Muscle layer of duodenum (tissue), 2 donors: ENCODE measurements around the gene FXYD4.

ENCODE experiments used
- H3K27ac ChIP-seq: one replicate; pipeline ENCODE4 v1.7.0; 2013; ENCODE audit warnings: mild to moderate bottlenecking, low read length
- H3K27me3 ChIP-seq: one replicate; pipeline ENCODE4 v1.7.0; 2013; ENCODE audit warnings: low read depth, mild to moderate bottlenecking, control low read depth, low read length
- H3K36me3 ChIP-seq, 2 donors: one replicate each; pipeline ENCODE4 v1.7.0; 2013; ENCODE audit warnings: low read length in 2 of 2, control low read depth in 1 of 2, mild to moderate bottlenecking in 1 of 2; ENCODE audit not compliant: insufficient read depth in 2 of 2, control insufficient read depth in 1 of 2
- H3K4me1 ChIP-seq, 2 donors: one replicate each; pipeline ENCODE4 v1.7.0; 2013; ENCODE audit warnings: low read length in 2 of 2, mild to moderate bottlenecking in 2 of 2, control low read depth in 1 of 2, moderate library complexity in 1 of 2; ENCODE audit not compliant: insufficient read depth in 2 of 2, control insufficient read depth in 1 of 2
- H3K4me3 ChIP-seq, 2 donors: one replicate each; pipeline ENCODE4 v1.7.0; 2013; ENCODE audit warnings: low read length in 2 of 2, low read depth in 1 of 2, mild to moderate bottlenecking in 1 of 2
- H3K9me3 ChIP-seq, 2 donors: one replicate each; pipeline ENCODE4 v1.7.0; 2013; ENCODE audit warnings: low read length in 2 of 2, control low read depth in 1 of 2, mild to moderate bottlenecking in 1 of 2; ENCODE audit not compliant: control insufficient read depth in 1 of 2
- donor health status: healthy.

Gene FXYD4

GRCh38 chr10:43399320-43400310 lies 28.2 kb downstream of the FXYD4 start:
- Histone ChIP-seq H3K36me3 (peaks cover 0 to 10% of the 10 kb centered on the region in 2 donors), H3K27me3 (no peaks in the 10 kb centered on the region), H3K4me3 (no peak overlapping the region), H3K4me1 (peaks cover 8 to 69% of the 10 kb centered on the region in 2 donors), H3K27ac (peak overlapping the region; percentile 6), H3K9me3 (no peaks in the 10 kb centered on the region)

DNA sequence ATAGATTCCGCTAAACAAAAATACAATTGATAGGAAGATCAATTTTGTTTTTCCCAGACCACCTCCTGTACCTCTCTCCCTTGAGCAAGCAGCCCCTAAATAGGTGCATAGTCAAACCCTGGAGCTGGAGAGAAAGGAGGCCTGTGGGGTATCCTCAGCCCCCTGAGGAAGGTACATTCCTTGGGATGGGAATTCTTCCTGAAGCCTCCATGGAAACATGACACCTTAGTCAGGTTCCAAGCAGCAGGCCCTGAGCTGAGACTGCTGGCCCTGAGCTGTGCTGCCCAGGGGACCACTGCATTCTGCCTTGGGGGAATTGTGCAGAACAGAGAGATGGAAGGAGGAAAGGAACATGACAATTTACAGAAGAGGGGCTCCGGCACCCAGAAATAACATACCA lies 30.2 kb downstream of the FXYD4 start:
- Histone ChIP-seq H3K36me3 (peaks cover 0 to 8% of the 10 kb centered on the region in 2 donors), H3K27ac (no peak overlapping the region), H3K4me1 (peaks cover 14 to 70% of the 10 kb centered on the region in 2 donors)

DNA sequence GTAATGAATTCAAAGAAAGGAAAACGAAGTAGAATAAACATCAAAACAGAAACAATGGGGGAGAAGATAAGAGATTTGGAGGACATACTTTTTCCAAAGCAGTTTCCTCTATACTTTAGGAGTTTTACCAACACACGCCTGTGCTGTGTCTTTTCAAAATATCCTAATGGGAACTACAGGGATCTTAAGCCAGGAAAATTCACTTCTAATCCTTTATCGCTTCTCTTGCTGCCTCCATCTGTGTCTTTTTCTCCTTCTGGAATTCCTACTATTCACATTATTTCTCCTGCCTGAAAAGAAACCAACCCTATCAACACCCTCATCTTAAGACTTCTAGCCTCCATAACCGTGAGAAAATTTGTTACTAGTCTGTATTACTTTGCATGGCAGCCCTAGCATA lies 30.7 kb downstream of the FXYD4 start:
- H3K27ac ChIP-seq: no peak overlapping the region
- no peak overlapping the region for H3K4me3 ChIP-seq
- H3K27me3 ChIP-seq: no peaks in the 10 kb centered on the region
- H3K4me1 ChIP-seq: peaks cover 14 to 70% of the 10 kb centered on the region in 2 donors
- H3K36me3 ChIP-seq: peaks cover under 1 to 8% of the 10 kb centered on the region in 2 donors
- H3K9me3 ChIP-seq: no peaks in the 10 kb centered on the region

More for the DNA sequence above, 30.2 kb downstream of the FXYD4 start:
- no peaks in the 10 kb centered on the region for H3K27me3 ChIP-seq
- no peak overlapping the region for H3K4me3 ChIP-seq
- H3K9me3 ChIP-seq: no peaks in the 10 kb centered on the region

DNA sequence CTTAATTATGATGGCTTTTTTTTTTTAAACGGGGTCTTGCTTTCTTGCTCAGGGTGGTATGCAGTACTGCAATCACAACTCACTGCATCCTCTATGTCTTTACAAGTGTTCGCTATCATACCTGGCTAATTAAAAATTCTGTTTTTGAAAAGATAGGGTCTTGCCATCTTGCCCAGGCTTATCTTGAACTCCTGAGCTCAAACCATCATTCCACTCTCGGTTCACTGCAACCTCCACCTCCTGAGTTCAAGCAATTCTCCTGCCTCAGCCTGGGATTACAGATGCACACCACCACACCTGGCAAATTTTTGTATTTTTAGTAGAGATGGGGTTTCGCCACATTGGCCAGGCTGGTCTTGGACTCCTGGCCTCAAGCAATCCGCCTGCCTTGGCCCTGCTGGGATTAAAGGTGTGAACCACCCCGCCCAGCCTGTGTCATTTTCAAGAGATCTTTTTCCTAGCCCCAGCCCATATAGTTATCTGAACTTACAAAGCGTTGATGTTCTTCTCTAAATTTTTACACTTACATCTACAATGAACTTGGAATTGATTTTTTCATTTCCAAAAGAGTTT lies 31.5 kb downstream of the FXYD4 start:
- Histone ChIP-seq H3K27me3 (no peaks in the 10 kb centered on the region), H3K9me3 (no peaks in the 10 kb centered on the region), H3K36me3 (peaks cover 5 to 8% of the 10 kb centered on the region in 2 donors), H3K4me1 (peaks cover 14 to 64% of the 10 kb centered on the region in 2 donors), H3K27ac (peak overlapping the region; percentile 25), H3K4me3 (no peak overlapping the region)

- H3K27ac ChIP-seq: no peak overlapping the region
- peaks cover 5 to 8% of the 10 kb centered on the region in 2 donors for H3K36me3 ChIP-seq
- peak overlapping the region in 1 of 2 donors; percentile 45 for H3K4me3 ChIP-seq
- peaks cover 10 to 54% of the 10 kb centered on the region in 2 donors for H3K4me1 ChIP-seq
- H3K27me3 ChIP-seq: no peaks in the 10 kb centered on the region
- no peaks in the 10 kb centered on the region for H3K9me3 ChIP-seq
Measured at GRCh38 chr10:43403911-43404703, 32.7 kb downstream of the FXYD4 start.

DNA sequence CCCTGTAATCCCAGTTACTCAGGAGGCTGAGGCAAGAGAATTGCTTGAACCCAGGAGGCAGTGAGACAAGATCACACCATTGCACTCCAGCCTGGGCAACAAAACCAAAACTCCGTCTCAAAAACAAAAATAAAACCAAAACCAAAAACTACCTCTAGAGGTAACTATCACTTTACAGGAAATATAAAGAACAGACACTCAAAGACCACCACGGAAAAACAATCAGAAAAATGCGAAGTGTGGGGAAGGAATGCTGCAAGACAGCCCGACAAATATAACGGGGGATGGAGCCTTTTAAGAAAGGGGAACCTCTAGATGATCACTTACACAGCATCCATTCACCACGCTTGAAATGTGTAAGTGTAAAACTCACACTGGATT lies 33.3 kb downstream of the FXYD4 start:
- peak overlapping the region in 1 of 2 donors; percentile 45 for H3K4me3 ChIP-seq
- peak overlapping the region; percentile 49 for H3K27ac ChIP-seq
- H3K27me3 ChIP-seq: no peaks in the 10 kb centered on the region
- H3K36me3 ChIP-seq: peaks cover 3 to 5% of the 10 kb centered on the region in 2 donors
- H3K4me1 ChIP-seq: peaks cover 10 to 48% of the 10 kb centered on the region in 2 donors
- no peaks in the 10 kb centered on the region for H3K9me3 ChIP-seq

- Histone ChIP-seq H3K27ac (peak overlapping the region; percentile 97), H3K4me1 (peaks cover 10 to 39% of the 10 kb centered on the region in 2 donors), H3K36me3 (peaks cover 0 to 5% of the 10 kb centered on the region in 2 donors)
Measured at GRCh38 chr10:43407148-43407575, 35.7 kb downstream of the FXYD4 start.

DNA sequence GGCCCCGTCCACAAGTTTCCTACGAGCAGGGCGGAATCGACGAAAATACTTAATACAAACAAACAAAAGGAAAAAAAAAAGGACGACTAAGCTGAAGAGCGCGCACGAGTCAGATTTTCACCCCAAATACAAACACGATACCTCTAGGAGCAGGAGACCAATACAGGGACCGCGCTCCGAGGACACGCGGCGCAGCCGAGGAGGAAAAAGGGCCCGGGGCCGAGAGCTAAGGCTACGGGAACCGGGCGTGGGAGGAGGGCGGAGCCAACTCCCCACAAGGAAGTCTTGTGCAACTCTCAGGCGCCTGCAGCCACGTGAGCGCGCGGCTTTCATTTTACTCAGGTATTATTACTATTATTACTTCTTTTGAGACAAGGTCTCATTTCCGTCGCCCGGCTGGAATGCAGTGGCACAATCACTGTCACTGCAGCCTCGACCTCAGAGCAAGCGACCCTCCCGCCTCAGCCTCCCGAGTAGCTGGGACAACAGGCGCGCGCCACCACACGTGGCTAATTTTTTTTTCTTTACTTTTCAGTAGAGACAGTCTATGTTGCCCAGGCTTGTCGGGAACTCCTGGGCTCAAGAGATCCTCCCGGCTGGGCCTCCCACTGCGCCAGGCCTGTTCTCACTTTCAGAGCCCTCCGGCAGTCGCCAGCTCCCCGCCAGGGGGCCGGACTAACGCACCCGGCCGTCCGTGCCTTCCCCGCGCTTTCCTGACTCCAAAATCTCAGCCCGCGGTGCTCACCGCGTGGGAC lies 36.3 kb downstream of the FXYD4 start:
- H3K27me3 ChIP-seq: no peaks in the 10 kb centered on the region
- H3K9me3 ChIP-seq: no peaks in the 10 kb centered on the region
- peaks cover 10 to 34% of the 10 kb centered on the region in 2 donors for H3K4me1 ChIP-seq
- peak overlapping the region; percentile 97 for H3K27ac ChIP-seq
- H3K4me3 ChIP-seq: peak overlapping the region; percentile 82 to 86
- peaks cover 0 to 5% of the 10 kb centered on the region in 2 donors for H3K36me3 ChIP-seq

More at GRCh38 chr10:43407148-43407575, 35.7 kb downstream of the FXYD4 start:
- Histone ChIP-seq H3K4me3 (peak overlapping the region; percentile 82 to 86), H3K27me3 (no peaks in the 10 kb centered on the region), H3K9me3 (no peaks in the 10 kb centered on the region)

DNA sequence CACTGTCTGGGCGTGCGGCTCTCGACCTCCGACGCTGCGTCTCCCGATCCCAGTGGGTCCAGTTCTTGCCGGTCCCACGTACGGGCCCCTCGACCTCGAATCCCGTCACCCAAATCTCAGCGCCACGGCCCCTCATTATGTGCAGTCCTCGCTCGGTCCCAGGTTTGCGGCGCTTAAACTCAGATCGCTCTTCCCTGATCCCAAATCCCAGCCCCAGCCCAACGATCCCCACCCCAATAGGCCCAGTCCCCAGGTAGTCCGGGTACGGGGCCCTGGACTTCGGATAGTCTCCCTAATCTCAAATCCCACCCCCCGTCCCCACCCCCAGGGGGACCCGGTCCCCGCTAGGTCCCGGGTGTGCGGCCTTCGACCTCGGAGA lies 36.9 kb downstream of the FXYD4 start:
- Histone ChIP-seq H3K4me1 (peaks cover 9 to 29% of the 10 kb centered on the region in 2 donors), H3K27ac (peak overlapping the region; percentile 97), H3K4me3 (peak overlapping the region; percentile 82 to 86), H3K36me3 (peaks cover 0 to 5% of the 10 kb centered on the region in 2 donors), H3K9me3 (no peaks in the 10 kb centered on the region), H3K27me3 (no peaks in the 10 kb centered on the region)

DNA sequence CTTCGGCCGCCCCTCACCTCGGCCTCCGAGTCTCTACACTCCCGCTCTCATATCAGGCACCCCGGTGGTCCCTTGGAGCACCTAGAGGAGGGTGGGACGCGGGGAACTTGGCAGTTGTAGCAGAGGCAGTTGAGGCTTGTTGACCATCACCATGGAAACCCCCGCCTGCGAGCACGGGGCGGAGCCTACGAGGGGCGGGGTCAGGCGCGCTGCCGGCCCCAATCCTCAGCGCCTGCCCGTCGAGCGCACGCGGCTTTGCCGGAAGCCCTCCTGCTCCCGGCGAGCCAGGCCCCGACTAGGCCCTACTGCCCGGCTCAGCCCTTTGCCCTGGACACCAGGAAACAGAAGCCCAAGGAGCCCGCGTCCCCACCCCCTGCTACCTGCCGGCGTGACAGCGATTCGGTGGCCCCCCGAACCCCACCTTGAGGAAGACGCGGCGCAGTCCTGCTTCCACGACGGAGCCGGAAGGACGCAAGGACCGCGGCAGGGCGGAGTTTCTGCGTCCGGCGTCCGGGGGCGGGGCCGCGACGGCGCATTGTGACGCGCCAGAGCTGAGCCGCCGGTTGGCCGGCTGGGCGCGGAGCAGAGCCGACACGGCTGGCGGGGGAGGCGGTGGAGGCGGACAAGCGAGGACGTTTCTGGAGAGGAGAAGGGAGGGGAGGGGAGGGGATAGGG lies 37.4 kb downstream of the FXYD4 start, which contains the start of gene HNRNPF:
TSS of gene HNRNPF (minus strand) at position 477 of the 675 bp plus-strand sequence. CDS start 21,302 bp downstream, outside the sequence.
- no peaks in the 10 kb centered on the region for H3K27me3 ChIP-seq
- H3K9me3 ChIP-seq: no peaks in the 10 kb centered on the region
- H3K27ac ChIP-seq: peak within 1 kb of the TSS; percentile 97
- peaks cover 6 to 24% of the 10 kb centered on the region in 2 donors for H3K4me1 ChIP-seq
- H3K4me3 ChIP-seq: peak within 1 kb of the TSS; percentile 82 to 86
- peaks cover 0 to 5% of the 10 kb centered on the region in 2 donors for H3K36me3 ChIP-seq
